T47D (cell line): ENCODE data around the gene MEF2A.

Experiments
- DNase-seq, 2 experiments: peaks; one replicate each; pipeline versions ENCODE4 v3.0.0 to v3.0.0-alpha.2; 2011 to 2012; ENCODE audit warnings: low read depth in 1 of 2, low spot score in 1 of 2
- JUND ChIP-seq: IDR thresholded peaks from 2 replicates; pipeline ENCODE4 v1.6.1; 2012; ENCODE audit warnings: low read depth
- in situ Hi-C: cut with HindIII; loops from 2 replicates; pipeline ENCODE4 v1.10.0; 2016; ENCODE audit warnings: low sequenced_read_pairs, low pct_unique_long_range_greater_than_20kb

The MEF2A gene

DNA sequence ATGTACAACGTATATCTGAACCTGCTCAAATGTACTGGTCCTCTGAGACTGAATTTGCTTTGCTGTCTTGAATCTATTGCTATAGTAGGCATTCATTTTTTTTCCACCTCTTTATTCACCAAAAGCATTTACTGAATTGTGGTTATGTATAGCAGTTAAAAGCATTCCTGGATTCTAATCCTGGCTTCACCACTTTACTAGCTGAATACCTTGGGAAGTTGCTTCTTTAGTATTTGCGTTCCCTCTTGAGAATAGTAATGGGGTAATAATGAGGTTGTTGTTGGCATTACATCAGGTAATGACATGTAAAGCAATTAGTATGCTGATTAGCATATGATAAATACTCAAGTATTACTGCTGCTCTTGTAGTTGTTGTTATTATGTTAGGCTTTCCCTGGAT lies 29.1 kb downstream of the MEF2A start:
- TF ChIP-seq JUND = no peak
- no peak for DNase-seq
- in situ Hi-C loops = no loop called here

DNA sequence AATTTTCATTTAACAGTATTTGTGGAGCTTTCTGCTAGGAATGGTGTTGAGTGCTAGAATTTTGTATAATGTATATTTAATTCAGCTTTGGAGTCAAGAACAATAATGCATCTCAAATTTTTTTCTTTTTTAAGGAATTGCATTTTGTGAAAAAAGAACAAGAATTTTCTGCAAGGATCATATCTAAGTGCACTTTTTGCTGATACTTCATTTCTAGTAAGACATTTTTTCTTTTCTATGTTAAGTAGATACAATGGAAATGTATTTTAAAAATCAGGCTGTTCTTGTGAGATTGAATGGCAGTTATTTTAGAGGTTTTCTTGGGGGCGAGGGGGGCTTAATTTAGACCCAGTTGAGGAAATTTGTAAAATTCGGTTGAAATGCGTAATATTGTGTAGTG lies 32.5 kb downstream of the MEF2A start:
- DNase-seq = no peak
- no peak for TF ChIP-seq JUND
- in situ Hi-C loops = no loop called here

DNA sequence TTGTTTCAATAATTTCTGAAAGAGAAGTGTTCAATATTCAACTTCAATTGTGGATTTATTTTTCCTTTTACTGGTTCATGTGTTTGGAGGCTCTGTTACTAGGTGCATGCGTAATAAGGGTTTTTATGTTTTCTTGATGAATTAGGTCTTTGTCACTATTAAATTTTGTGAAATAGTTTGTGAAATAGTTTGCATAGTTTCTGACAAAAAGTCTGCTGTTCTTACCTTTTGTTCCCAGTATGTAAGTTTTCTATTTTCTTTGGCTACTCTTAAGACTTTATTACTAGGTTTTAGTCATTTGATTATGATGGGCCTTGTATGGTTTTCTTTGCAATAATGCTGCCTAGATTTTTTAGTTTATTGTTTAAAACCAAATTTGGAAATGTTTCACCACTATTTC lies 38.0 kb downstream of the MEF2A start:
- DNase-seq = no peak

DNA sequence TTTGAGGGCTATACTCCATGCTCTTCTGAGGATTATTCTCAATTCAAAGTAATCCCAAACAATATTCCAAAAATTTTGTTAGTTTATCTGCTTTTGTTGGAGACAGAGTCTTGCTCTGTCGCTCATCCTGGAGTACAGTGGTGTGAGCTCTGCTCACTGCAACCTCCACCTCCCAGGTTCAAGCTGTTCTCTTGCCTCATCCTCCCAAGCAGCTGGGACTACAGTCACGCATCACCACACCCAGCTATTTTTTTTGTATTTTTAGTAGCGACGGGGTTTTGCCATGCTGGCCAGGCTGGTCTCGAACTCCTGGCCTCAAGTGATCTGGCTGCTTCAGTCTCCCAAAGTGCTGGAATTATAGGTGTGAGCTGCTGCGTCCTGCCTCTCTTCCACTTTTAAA lies 39.1 kb downstream of the MEF2A start:
- no peak for TF ChIP-seq JUND
- in situ Hi-C loops = no loop called here
- no peak for DNase-seq

More for the DNA sequence above, 38.0 kb downstream of the MEF2A start:
- TF ChIP-seq JUND = no peak
- in situ Hi-C loops = no loop called here

DNA sequence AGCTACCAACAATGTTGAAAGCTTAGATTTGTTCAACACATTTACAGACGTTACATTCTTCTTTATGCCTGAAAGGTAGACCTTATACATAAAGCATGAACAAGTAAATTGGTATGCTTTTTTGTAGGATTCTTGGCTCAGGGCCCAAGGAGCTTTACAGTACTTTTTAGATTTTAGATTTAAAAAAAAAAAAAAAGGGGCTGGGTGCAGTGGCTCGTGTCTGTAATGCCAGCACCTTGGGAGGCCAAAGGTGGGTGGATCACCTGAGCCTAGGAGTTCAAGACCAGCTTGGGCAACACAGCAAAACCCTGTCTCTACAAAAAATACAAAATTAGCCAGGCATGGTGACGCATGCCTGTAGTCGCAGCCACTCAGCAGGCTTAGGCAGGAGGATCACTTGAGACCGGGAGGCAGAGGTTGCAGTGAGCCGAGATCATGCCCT lies 39.7 kb downstream of the MEF2A start:
- in situ Hi-C loops = no loop called here
- TF ChIP-seq JUND = no peak
- DNase-seq = no peak

DNA sequence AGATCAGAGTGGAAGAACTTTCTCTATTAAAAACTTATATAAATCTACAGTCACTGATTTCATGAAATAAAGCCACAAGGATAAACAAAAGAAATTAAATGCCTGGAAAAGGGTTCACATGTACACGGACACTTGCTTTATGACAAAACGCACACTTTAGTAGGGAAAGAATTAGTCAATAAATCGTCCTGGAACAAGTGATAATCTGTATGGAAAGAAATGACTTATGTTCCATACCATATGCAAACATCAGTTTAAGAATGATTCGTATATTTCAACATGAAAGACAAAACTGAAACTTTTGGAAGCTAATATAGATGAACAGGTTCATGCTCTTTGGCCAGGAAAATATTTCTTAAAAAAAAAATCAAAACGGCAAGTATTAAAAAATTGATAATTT lies 40.2 kb downstream of the MEF2A start:
- DNase-seq = no peak
- in situ Hi-C loops = no loop called here
- no peak for TF ChIP-seq JUND

DNA sequence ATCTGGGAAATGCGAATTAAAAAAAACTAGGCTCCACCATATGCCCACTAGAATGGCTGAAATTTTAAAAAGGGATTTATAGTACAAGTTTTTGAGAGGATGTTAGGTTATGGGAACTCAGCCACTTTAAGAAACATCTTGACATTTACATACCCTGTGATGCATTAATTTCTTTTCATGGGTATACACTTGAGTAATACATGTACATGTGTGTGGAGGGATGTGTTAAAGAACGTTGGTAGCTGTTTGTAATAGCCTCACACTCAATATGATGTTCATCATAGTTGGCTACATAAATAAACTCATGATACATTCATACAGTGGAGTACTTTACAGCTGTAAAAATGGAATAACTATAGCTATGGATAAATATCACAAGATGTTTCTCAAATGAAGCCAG lies 40.9 kb downstream of the MEF2A start:
- DNase-seq = no peak
- in situ Hi-C loops = no loop called here
- no peak for TF ChIP-seq JUND

DNA sequence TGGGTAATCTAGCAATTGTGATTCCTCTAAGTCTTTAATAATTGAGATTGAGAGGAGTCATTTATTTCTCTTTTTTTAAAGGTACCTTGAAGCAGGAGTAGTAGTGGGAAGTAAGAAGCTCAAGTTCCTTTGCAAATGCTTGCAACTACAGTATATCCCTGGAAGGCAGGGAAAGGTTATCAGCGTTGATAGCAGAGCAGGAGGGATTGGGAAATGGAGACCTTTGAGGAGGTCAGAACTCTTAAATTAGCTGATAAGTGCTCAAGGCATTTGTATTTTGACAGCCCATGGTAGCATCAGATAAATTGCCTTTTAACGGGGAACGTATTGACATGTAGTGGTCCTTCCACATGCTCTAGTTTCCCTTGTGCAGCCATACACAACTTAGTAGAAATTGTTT lies 47.7 kb downstream of the MEF2A start:
- in situ Hi-C loops = no loop called here
- DNase-seq = no peak
- no peak for TF ChIP-seq JUND

DNA sequence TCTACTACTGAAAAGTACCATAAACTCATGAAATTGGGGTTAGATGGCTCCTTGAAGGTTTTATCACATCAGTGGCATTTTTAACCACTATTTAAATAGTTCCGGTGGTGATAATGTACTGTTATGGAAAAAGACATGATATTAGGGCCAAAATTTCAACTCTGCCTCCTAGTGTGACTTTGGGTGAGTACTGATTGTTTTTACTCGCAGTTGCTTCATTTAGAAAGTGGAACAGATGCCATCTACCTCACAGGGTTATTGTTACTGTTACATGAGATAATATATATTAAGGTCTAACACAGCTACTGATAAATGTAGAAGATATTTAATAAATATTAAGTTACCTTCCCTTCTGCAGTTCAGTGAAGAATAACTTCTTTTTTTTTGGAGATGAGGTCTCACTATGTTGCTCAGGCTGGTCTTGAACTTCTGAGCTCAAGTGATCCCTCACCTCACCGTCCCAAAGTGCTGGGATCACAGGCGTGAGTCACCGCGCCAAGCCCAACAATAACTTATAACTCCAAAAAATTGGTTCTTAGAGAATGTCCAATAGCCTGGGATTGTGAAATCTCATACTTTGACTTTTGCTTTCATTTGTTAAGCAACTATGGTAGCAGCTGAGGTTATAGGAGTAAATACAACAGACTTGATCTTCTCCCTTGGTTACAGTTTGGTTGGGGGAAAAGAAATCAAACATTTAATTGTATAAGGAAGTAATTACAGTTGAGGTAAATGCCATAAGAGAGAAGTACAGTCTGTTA lies 48.3 kb downstream of the MEF2A start:
- TF ChIP-seq JUND = no peak
- in situ Hi-C loops = no loop called here

DNA sequence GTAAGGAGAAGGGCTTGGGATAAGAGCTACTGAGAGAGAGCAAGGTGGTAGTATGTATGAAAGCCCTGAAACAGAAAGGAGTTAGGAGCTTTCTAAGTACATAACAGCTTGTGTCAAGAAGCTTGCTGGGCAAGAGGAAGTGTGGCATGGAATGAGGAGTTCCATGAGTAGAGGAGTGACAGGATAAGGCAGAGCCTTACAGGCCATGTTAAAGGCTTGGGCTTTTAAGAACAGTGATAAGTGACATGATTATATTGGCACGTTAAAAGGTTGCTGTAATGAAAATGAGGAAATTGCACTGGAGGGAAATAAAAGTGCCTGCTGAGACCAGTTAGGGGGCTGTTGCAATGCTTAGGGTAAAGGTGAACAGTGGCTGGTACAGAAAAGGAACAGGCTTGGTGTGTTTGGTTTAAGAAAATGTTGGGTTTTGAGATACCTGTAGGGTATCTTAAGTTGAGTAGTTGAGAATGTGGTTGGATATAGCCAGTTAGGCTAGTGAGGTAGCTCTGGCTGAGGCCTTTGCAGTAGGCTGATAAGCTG lies 49.0 kb downstream of the MEF2A start:
- peak in 1 of 2 experiments; percentile 24 for DNase-seq
- TF ChIP-seq JUND = no peak
- in situ Hi-C loops = no loop called here

More for the DNA sequence above, 48.3 kb downstream of the MEF2A start:
- no peak for DNase-seq

DNA sequence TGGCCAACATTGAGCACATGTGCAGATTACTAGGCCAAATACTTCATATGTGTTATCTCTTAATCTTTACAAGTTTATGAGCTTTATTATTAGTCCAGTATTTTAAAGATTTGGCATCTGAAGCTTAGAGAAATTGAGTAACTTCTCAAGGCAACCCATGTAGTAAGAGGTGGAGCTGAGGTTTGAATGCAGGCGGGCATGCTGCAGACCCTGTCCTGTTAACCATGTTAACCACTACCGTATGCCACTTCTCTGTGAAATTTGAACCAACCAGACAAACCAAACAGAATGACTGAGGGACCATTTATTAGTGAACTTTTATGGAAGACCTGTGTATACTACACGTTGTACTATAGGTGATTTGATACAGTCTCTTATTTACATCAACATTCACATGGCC lies 49.7 kb downstream of the MEF2A start:
- no peak for TF ChIP-seq JUND
- in situ Hi-C loops = no loop called here
- no peak for DNase-seq

DNA sequence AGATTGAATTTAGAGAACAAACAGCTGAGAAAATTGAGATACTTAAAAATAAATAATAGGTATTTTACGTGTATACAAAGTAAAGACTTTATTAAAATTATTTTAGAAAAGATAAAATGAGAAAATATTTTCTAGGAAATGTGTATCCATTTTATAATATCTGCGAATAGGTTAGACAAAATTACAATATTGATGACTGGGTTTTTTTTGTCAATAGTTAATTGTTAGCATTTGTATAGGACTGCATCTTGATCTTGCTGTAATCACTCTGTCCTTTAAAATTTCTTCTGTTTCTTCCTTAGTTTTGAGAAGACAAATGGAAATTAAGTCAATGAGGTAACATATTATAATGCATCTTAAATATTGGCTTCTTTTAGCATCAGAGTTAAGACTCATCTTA lies 50.3 kb downstream of the MEF2A start:
- TF ChIP-seq JUND = no peak
- no peak for DNase-seq
- in situ Hi-C loops = no loop called here

DNA sequence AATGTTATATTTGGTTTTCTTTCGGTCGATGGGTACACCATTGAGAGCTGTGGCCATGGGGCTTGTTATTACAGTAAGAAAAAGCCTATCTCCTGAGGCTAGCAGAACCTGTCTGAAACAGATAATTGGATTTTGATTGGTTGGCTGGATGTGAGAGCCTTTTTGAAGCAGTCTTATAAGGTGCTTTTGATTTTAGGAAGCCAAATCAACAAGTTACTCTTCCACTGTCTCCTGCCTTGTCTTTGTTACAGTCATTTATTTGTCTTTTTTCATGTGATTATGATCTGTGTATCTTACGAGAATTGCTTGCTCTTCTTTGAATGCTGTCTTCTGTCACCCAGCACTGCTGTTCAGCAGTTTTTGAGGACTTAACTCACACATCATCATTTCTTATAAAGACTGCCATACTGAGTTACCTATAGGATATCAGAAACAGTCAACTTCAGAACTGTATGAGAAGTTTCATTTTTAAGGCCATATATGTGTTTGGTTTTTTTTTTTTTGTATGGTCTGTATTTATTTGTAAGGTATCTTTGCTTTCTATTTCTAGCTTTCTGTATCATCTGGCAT lies 51.1 kb downstream of the MEF2A start:
- in situ Hi-C loops = no loop called here
- DNase-seq = no peak
- no peak for TF ChIP-seq JUND
